WTC11 (cell line): ENCODE data around the gene DCHS2. TPM values are rescaled to one million over a fixed set of nuclear protein-coding genes. Genes with fewer than 3 reads are reported as not detected.
"Not testable (repeated sequence)": the region's sequence is repeated elsewhere in the genome, so short reads cannot be mapped to it uniquely, and the experiment has no call there.

Source experiments
- ATAC-seq: fragments of 200-7000 bp; cut with Tn5 transposase; 2 replicates; pipeline ENCODE4 v1.10.0; 2021; ENCODE audit warnings: mild to moderate bottlenecking, moderate library complexity
- CTCF ChIA-PET: fragments of 300-600 bp; sonication (Branson Sonifier 250); formaldehyde crosslinking; loops from one replicate; lab custom pipeline; 2021; ENCODE audit warnings: antibody characterized with exemption; lab: Charles Lee
- POLR2A ChIA-PET: fragments of 350-600 bp; sonication (Branson Sonifier 250); formaldehyde crosslinking; loops from one replicate; lab custom pipeline; 2021; ENCODE audit warnings: antibody characterized with exemption; lab: Charles Lee
- DNase-seq: peaks from one replicate; pipeline ENCODE4 v3.0.0; 2021; ENCODE audit warnings: low spot score
- H3K27ac Mint-ChIP-seq: 2 replicates; pipeline ENCODE4 v1.8.0; 2021; ENCODE audit warnings: mixed read lengths
- H3K27me3 Mint-ChIP-seq: 2 replicates; pipeline ENCODE4 v1.8.0; 2021; ENCODE audit warnings: low read depth, mild to moderate bottlenecking, moderate library complexity, mixed read lengths
- H3K36me3 Mint-ChIP-seq: 2 replicates; pipeline ENCODE4 v1.8.0; 2021; ENCODE audit warnings: mixed read lengths
- H3K4me1 Mint-ChIP-seq: 2 replicates; pipeline ENCODE4 v1.8.0; 2022; ENCODE audit warnings: mixed read lengths
- H3K4me3 Mint-ChIP-seq: 2 replicates; pipeline ENCODE4 v1.8.0; 2021; ENCODE audit warnings: mild to moderate bottlenecking, moderate library complexity, mixed read lengths
- H3K9me3 Mint-ChIP-seq: 2 replicates; pipeline ENCODE4 v1.8.0; 2021; ENCODE audit warnings: mixed read lengths
- CREB1 ChIP-seq: sonication (generic); formaldehyde crosslinking; IDR thresholded peaks from 2 replicates; pipeline ENCODE4 v1.8.0; 2023; ENCODE audit warnings: mild to moderate bottlenecking, missing genetic modification reagents
- GRHL2 ChIP-seq: fragments of 250-450 bp; sonication (Bioruptor Pico); IDR thresholded peaks from 2 replicates; pipeline ENCODE4 v1.8.0; 2022; ENCODE audit warnings: mild to moderate bottlenecking, moderate library complexity; ENCODE audit not compliant: insufficient replicate concordance, severe bottlenecking
- GTF2I ChIP-seq: fragments of 250-450 bp; sonication (Bioruptor Pico); conservative IDR thresholded peaks from 2 replicates; pipeline ENCODE4 v1.4.0; 2021; ENCODE audit warnings: mild to moderate bottlenecking
- NFE2L1 ChIP-seq: sonication (generic); formaldehyde crosslinking; IDR thresholded peaks from 2 replicates; pipeline ENCODE4 v1.8.1; 2023; ENCODE audit warnings: missing genetic modification reagents
- NFYB ChIP-seq: sonication (generic); formaldehyde crosslinking; conservative IDR thresholded peaks from 2 replicates; pipeline ENCODE4 v1.8.0; 2022; ENCODE audit warnings: low read depth, missing genetic modification reagents
- NR1H2 ChIP-seq: sonication (generic); formaldehyde crosslinking; IDR thresholded peaks from 2 replicates; pipeline ENCODE4 v1.9.0; 2021; ENCODE audit warnings: mild to moderate bottlenecking, moderate library complexity, missing genetic modification reagents
- SMAD4 ChIP-seq: sonication (generic); formaldehyde crosslinking; IDR thresholded peaks from 2 replicates; pipeline ENCODE4 v1.8.0; 2022; ENCODE audit warnings: mild to moderate bottlenecking, missing genetic modification reagents
- SP1 ChIP-seq: sonication (generic); formaldehyde crosslinking; conservative IDR thresholded peaks from 2 replicates; pipeline ENCODE4 v1.8.1; 2022; ENCODE audit warnings: missing genetic modification reagents
- TCF7 ChIP-seq: sonication (generic); formaldehyde crosslinking; IDR thresholded peaks from 2 replicates; pipeline ENCODE4 v1.8.0; 2022; ENCODE audit warnings: mild to moderate bottlenecking, low read depth, missing genetic modification reagents, moderate library complexity
- TEAD1 ChIP-seq: sonication (generic); formaldehyde crosslinking; IDR thresholded peaks from 2 replicates; pipeline ENCODE4 v1.8.0; 2022; ENCODE audit warnings: mild to moderate bottlenecking, missing genetic modification reagents
- ZNF219 ChIP-seq: sonication (generic); formaldehyde crosslinking; IDR thresholded peaks from 2 replicates; pipeline ENCODE4 v1.8.0; 2023; ENCODE audit warnings: missing genetic modification reagents, mild to moderate bottlenecking, borderline replicate concordance
- ZNF232 ChIP-seq: sonication (generic); formaldehyde crosslinking; IDR thresholded peaks from 2 replicates; pipeline ENCODE4 v1.8.0; 2022; ENCODE audit warnings: mild to moderate bottlenecking, missing genetic modification reagents
- total RNA-seq: library from RNA; stranded (reverse); gene quantifications from 3 replicates; pipeline ENCODE4 v1.2.3, GENCODE V29; 2021
- TF ChIP-seq, protein P1 (sequence below): sonication (generic); formaldehyde crosslinking; conservative IDR thresholded peaks from 2 replicates; pipeline ENCODE4 v1.8.1; 2022; ENCODE audit warnings: mild to moderate bottlenecking, missing genetic modification reagents
- TF ChIP-seq, protein P2 (sequence below): sonication (generic); formaldehyde crosslinking; IDR thresholded peaks from 2 replicates; pipeline ENCODE4 v1.8.1; 2023; ENCODE audit warnings: mild to moderate bottlenecking, missing genetic modification reagents
- TF ChIP-seq, protein P3 (sequence below): fragments of 250-450 bp; sonication (Bioruptor Pico); IDR thresholded peaks from 2 replicates; pipeline ENCODE4 v1.9.0; 2021; ENCODE audit warnings: moderate library complexity, mild to moderate bottlenecking, inconsistent platforms, borderline replicate concordance
- TF ChIP-seq, protein P4 (sequence below): sonication (generic); formaldehyde crosslinking; IDR thresholded peaks from 2 replicates; pipeline ENCODE4 v1.8.0; 2022; ENCODE audit warnings: mild to moderate bottlenecking, missing genetic modification reagents
- TF ChIP-seq, protein P5 (sequence below): sonication (generic); formaldehyde crosslinking; IDR thresholded peaks from 2 replicates; pipeline ENCODE4 v1.8.0; 2023; ENCODE audit warnings: missing genetic modification reagents, mild to moderate bottlenecking, borderline replicate concordance
- TF ChIP-seq, protein P6 (sequence below): sonication (generic); formaldehyde crosslinking; conservative IDR thresholded peaks from 2 replicates; pipeline ENCODE4 v1.8.1; 2023; ENCODE audit warnings: mild to moderate bottlenecking, low read depth, missing genetic modification reagents, moderate library complexity
- TF ChIP-seq, protein P7 (sequence below): sonication (generic); formaldehyde crosslinking; IDR thresholded peaks from 2 replicates; pipeline ENCODE4 v1.8.1; 2022; ENCODE audit warnings: low read depth, mild to moderate bottlenecking, moderate library complexity, missing genetic modification reagents, borderline replicate concordance

Gene DCHS2
- total RNA-seq, 1 experiment from 2014 or later: 1.3 TPM

DNA sequence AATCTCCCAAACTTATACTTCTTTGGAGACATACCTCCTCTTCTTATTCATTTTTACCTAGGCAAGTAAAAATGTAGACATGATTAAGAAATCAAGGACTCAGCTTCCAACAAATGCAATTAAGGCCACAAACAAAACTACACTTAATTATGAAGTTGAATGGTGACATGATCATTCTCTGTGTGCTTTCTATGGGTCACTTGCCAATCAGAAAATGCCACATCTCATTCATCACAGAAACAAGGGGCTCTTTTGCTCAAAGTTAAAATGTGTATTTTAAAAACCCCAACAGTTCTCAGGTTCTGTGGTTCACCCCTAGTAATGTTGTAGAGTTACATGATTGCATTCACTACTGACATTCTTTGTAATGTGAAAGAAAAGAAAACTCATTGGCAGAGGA lies 273.5 kb downstream of the DCHS2 start:
- peaks cover 4% of the 10 kb centered on the region for H3K36me3 Mint-ChIP-seq
- H3K27me3 Mint-ChIP-seq: no peaks in the 10 kb centered on the region
- ChIA-PET CTCF (no interaction called here), POLR2A (no interaction called here)
- DNase-seq (no peak), ATAC-seq (no peak)
- no peaks in the 10 kb centered on the region for H3K4me1 Mint-ChIP-seq
- TF ChIP-seq NR1H2: no peak
- no peak for TF ChIP-seq GRHL2 (CRISPR knock-in tag)
- TF ChIP-seq, protein P1, sequence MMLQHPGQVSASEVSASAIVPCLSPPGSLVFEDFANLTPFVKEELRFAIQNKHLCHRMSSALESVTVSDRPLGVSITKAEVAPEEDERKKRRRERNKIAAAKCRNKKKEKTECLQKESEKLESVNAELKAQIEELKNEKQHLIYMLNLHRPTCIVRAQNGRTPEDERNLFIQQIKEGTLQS (CRISPR knock-in tag): no peak
- TF ChIP-seq, protein P2, sequence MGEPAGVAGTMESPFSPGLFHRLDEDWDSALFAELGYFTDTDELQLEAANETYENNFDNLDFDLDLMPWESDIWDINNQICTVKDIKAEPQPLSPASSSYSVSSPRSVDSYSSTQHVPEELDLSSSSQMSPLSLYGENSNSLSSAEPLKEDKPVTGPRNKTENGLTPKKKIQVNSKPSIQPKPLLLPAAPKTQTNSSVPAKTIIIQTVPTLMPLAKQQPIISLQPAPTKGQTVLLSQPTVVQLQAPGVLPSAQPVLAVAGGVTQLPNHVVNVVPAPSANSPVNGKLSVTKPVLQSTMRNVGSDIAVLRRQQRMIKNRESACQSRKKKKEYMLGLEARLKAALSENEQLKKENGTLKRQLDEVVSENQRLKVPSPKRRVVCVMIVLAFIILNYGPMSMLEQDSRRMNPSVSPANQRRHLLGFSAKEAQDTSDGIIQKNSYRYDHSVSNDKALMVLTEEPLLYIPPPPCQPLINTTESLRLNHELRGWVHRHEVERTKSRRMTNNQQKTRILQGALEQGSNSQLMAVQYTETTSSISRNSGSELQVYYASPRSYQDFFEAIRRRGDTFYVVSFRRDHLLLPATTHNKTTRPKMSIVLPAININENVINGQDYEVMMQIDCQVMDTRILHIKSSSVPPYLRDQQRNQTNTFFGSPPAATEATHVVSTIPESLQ: no peak
- TF ChIP-seq CREB1 (CRISPR knock-in tag): no peak
- TF ChIP-seq SMAD4 (CRISPR knock-in tag): no peak
- TF ChIP-seq SP1 (CRISPR knock-in tag): no peak
- H3K27ac Mint-ChIP-seq: no peak overlapping the region
- peaks cover 10% of the 10 kb centered on the region for H3K9me3 Mint-ChIP-seq
- H3K4me3 Mint-ChIP-seq: no peak overlapping the region

DNA sequence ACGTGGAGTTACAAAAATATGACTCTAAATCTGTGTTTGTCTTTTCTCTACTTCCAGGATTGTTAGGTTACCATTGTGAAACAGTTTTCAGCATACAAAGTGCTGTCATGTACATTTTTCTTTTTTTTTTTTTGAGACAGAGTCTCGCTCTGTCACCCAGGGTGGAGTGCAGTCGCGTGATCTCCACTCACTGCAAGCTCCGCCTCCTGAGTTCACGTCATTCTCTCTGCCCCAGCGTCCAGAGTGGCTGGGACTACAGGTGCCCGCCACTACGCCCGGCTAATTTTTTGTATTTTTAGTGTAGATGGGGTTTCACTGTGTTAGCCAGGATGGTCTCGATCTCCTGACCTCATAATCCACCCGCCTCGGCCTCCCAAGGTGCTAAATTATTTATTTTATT lies 274.2 kb downstream of the DCHS2 start:
- H3K27ac Mint-ChIP-seq, H3K36me3 Mint-ChIP-seq, H3K9me3 Mint-ChIP-seq, DNase-seq, ATAC-seq, H3K27me3 Mint-ChIP-seq, H3K4me1 Mint-ChIP-seq, H3K4me3 Mint-ChIP-seq, POLR2A ChIA-PET, CTCF ChIA-PET: not testable (repeated sequence)

DNA sequence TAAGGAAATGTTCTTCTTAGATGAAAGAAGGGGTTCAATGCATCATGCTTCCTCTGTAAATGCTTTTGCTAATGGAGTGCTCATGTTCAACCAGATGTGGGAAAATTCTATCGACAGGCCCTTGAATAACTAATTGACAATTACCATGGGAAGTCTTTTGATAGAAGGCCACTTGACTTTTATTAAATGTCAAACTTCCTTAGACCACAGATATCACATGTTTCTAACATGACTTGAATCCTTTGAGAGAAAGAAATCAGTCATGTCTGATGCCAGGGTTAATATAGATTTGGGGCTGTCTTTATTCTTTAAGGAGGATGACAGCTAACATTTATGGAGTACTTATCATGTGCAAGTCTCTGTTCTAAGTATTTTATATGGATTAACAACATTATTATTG lies 280.1 kb downstream of the DCHS2 start:
- ChIA-PET CTCF (no interaction called here), POLR2A (interaction anchor here (0.7 kb wide), 1 partner anchor 417 kb away, joined by 3 read pairs; no protein-coding TSS in a partner anchor)
- no peak for DNase-seq
- peaks cover 6% of the 10 kb centered on the region for H3K4me1 Mint-ChIP-seq
- no peaks in the 10 kb centered on the region for H3K36me3 Mint-ChIP-seq
- ATAC-seq: no peak
- peaks cover 4% of the 10 kb centered on the region; the same call in 1 of the 2 replicates for H3K9me3 Mint-ChIP-seq
- no peaks in the 10 kb centered on the region for H3K27me3 Mint-ChIP-seq
- H3K27ac Mint-ChIP-seq: no peak overlapping the region
- H3K4me3 Mint-ChIP-seq: no peak overlapping the region
- TF ChIP-seq, protein P3, sequence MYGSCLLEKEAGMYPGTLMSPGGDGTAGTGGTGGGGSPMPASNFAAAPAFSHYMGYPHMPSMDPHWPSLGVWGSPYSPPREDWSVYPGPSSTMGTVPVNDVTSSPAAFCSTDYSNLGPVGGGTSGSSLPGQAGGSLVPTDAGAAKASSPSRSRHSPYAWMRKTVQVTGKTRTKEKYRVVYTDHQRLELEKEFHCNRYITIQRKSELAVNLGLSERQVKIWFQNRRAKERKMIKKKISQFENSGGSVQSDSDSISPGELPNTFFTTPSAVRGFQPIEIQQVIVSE: no peak
- TF ChIP-seq ZNF232 (no peak), TEAD1 (CRISPR knock-in tag) (no peak), NFE2L1 (CRISPR knock-in tag) (no peak), NFYB (CRISPR knock-in tag) (no peak), GTF2I (CRISPR knock-in tag) (no peak), TCF7 (CRISPR knock-in tag) (no peak), CREB1 (CRISPR knock-in tag) (no peak), ZNF219 (CRISPR knock-in tag) (no peak)
- TF ChIP-seq, protein P4, sequence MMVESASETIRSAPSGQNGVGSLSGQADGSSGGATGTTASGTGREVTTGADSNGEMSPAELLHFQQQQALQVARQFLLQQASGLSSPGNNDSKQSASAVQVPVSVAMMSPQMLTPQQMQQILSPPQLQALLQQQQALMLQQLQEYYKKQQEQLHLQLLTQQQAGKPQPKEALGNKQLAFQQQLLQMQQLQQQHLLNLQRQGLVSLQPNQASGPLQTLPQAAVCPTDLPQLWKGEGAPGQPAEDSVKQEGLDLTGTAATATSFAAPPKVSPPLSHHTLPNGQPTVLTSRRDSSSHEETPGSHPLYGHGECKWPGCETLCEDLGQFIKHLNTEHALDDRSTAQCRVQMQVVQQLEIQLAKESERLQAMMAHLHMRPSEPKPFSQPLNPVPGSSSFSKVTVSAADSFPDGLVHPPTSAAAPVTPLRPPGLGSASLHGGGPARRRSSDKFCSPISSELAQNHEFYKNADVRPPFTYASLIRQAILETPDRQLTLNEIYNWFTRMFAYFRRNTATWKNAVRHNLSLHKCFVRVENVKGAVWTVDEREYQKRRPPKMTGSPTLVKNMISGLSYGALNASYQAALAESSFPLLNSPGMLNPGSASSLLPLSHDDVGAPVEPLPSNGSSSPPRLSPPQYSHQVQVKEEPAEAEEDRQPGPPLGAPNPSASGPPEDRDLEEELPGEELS (CRISPR knock-in tag): no peak
- TF ChIP-seq, protein P5, sequence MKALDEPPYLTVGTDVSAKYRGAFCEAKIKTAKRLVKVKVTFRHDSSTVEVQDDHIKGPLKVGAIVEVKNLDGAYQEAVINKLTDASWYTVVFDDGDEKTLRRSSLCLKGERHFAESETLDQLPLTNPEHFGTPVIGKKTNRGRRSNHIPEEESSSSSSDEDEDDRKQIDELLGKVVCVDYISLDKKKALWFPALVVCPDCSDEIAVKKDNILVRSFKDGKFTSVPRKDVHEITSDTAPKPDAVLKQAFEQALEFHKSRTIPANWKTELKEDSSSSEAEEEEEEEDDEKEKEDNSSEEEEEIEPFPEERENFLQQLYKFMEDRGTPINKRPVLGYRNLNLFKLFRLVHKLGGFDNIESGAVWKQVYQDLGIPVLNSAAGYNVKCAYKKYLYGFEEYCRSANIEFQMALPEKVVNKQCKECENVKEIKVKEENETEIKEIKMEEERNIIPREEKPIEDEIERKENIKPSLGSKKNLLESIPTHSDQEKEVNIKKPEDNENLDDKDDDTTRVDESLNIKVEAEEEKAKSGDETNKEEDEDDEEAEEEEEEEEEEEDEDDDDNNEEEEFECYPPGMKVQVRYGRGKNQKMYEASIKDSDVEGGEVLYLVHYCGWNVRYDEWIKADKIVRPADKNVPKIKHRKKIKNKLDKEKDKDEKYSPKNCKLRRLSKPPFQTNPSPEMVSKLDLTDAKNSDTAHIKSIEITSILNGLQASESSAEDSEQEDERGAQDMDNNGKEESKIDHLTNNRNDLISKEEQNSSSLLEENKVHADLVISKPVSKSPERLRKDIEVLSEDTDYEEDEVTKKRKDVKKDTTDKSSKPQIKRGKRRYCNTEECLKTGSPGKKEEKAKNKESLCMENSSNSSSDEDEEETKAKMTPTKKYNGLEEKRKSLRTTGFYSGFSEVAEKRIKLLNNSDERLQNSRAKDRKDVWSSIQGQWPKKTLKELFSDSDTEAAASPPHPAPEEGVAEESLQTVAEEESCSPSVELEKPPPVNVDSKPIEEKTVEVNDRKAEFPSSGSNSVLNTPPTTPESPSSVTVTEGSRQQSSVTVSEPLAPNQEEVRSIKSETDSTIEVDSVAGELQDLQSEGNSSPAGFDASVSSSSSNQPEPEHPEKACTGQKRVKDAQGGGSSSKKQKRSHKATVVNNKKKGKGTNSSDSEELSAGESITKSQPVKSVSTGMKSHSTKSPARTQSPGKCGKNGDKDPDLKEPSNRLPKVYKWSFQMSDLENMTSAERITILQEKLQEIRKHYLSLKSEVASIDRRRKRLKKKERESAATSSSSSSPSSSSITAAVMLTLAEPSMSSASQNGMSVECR (CRISPR knock-in tag): no peak
- TF ChIP-seq, protein P6, sequence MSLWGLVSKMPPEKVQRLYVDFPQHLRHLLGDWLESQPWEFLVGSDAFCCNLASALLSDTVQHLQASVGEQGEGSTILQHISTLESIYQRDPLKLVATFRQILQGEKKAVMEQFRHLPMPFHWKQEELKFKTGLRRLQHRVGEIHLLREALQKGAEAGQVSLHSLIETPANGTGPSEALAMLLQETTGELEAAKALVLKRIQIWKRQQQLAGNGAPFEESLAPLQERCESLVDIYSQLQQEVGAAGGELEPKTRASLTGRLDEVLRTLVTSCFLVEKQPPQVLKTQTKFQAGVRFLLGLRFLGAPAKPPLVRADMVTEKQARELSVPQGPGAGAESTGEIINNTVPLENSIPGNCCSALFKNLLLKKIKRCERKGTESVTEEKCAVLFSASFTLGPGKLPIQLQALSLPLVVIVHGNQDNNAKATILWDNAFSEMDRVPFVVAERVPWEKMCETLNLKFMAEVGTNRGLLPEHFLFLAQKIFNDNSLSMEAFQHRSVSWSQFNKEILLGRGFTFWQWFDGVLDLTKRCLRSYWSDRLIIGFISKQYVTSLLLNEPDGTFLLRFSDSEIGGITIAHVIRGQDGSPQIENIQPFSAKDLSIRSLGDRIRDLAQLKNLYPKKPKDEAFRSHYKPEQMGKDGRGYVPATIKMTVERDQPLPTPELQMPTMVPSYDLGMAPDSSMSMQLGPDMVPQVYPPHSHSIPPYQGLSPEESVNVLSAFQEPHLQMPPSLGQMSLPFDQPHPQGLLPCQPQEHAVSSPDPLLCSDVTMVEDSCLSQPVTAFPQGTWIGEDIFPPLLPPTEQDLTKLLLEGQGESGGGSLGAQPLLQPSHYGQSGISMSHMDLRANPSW (CRISPR knock-in tag): no peak
- TF ChIP-seq, protein P7, sequence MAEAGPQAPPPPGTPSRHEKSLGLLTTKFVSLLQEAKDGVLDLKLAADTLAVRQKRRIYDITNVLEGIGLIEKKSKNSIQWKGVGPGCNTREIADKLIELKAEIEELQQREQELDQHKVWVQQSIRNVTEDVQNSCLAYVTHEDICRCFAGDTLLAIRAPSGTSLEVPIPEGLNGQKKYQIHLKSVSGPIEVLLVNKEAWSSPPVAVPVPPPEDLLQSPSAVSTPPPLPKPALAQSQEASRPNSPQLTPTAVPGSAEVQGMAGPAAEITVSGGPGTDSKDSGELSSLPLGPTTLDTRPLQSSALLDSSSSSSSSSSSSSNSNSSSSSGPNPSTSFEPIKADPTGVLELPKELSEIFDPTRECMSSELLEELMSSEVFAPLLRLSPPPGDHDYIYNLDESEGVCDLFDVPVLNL: no peak
